H1 (cell line): ENCODE data around the gene CYP4V2. TPM values are rescaled to one million over a fixed set of nuclear protein-coding genes. Genes with fewer than 3 reads are reported as not detected.

Experiments
- CTCF ChIA-PET: fragments of 300-600 bp; sonication (Branson Sonifier 250); formaldehyde crosslinking; loops from one replicate; lab custom pipeline; 2021; ENCODE audit not compliant: partially characterized antibody; lab: Charles Lee
- POLR2A ChIA-PET: fragments of 300-600 bp; sonication (Branson Sonifier 250); formaldehyde crosslinking; loops from one replicate; lab custom pipeline; 2021; ENCODE audit warnings: inconsistent platforms; ENCODE audit not compliant: partially characterized antibody; lab: Charles Lee
- DNase-seq, 2 experiments: peaks; one replicate each; pipeline versions ENCODE4 v3.0.0 to v3.0.0-alpha.2; 2010 to 2022; ENCODE audit warnings: low spot score in 2 of 2, low read depth in 1 of 2, mixed read lengths in 1 of 2
- FAIRE-seq: peaks from 2 replicates; lab custom pipeline; 2011; peaks lifted over from hg19 to GRCh38; lab: Jason Lieb, UNC
- H2AFZ ChIP-seq: 2 replicates; pipeline ENCODE4 v1.8.1; 2012; ENCODE audit warnings: low read length, inconsistent platforms
- H2AK5ac ChIP-seq: 2 replicates; pipeline ENCODE4 v1.6.1; 2013; ENCODE audit warnings: low read depth, low read length
- H2BK120ac ChIP-seq: replicated peaks from 2 replicates; pipeline ENCODE3; 2013; ENCODE audit warnings: low read depth, low read length, inconsistent platforms
- H2BK12ac ChIP-seq: 2 replicates; pipeline ENCODE4 v1.6.1; 2013; ENCODE audit warnings: low read depth, low read length
- H2BK15ac ChIP-seq: 2 replicates; pipeline ENCODE4 v1.6.1; 2013; ENCODE audit warnings: low read length
- H2BK20ac ChIP-seq: 2 replicates; pipeline ENCODE4 v1.6.1; 2013; ENCODE audit warnings: low read length
- H2BK5ac ChIP-seq: 2 replicates; pipeline ENCODE4 v1.6.1; 2013; ENCODE audit warnings: low read depth, low read length
- H3K14ac ChIP-seq: 2 replicates; pipeline ENCODE4 v1.6.1; 2013; ENCODE audit warnings: inconsistent platforms; ENCODE audit not compliant: insufficient read length
- H3K18ac ChIP-seq: 2 replicates; pipeline ENCODE4 v1.6.1; 2013; ENCODE audit warnings: low read length; ENCODE audit errors: extremely low read depth
- H3K23ac ChIP-seq: 2 replicates; pipeline ENCODE4 v1.6.1; 2013; ENCODE audit warnings: inconsistent platforms; ENCODE audit not compliant: insufficient read length
- H3K23me2 ChIP-seq: 2 replicates; pipeline ENCODE4 v1.6.1; 2013; ENCODE audit warnings: low read depth, low read length
- H3K27ac ChIP-seq: 2 replicates; pipeline ENCODE4 v1.6.1; 2011; ENCODE audit warnings: low read depth, low read length, inconsistent platforms
- H3K27me3 ChIP-seq, 4 experiments: replicated peaks in 1 of 4; 1 replicate in 1 of 4; 2 replicates in 3 of 4; pipeline versions ENCODE4 v1.6.1 to v1.8.1; 2011 to 2013; ENCODE audit warnings: low read length in 3 of 4, mild to moderate bottlenecking in 3 of 4, inconsistent platforms in 2 of 4, mixed read lengths in 2 of 4, moderate library complexity in 1 of 4; ENCODE audit not compliant: control insufficient read depth in 3 of 4, insufficient read depth in 3 of 4; ENCODE audit errors: extremely low read depth in 1 of 4
- H3K36me3 ChIP-seq, 4 experiments: 2 replicates each; pipeline versions ENCODE4 v1.6.1 to v1.8.1; 2011 to 2013; ENCODE audit warnings: mild to moderate bottlenecking in 4 of 4, low read length in 3 of 4, moderate library complexity in 2 of 4, control low read depth in 1 of 4, inconsistent platforms in 1 of 4; ENCODE audit not compliant: insufficient read depth in 4 of 4, control insufficient read depth in 2 of 4
- H3K4ac ChIP-seq: replicated peaks from 2 replicates; pipeline ENCODE3; 2013; ENCODE audit warnings: low read length, low read depth, mixed read lengths, inconsistent platforms; ENCODE audit not compliant: insufficient read length
- H3K4me1 ChIP-seq, 4 experiments: replicated peaks in 1 of 4; 1 replicate in 1 of 4; 2 replicates in 3 of 4; pipeline versions ENCODE4 v1.6.1 to v1.8.1; 2011 to 2013; ENCODE audit warnings: low read length in 3 of 4, inconsistent platforms in 2 of 4, mixed read lengths in 1 of 4; ENCODE audit not compliant: insufficient read depth in 4 of 4, control insufficient read depth in 3 of 4
- H3K4me2 ChIP-seq, 2 experiments: 2 replicates each; pipeline versions ENCODE4 v1.6.1 to v1.8.1; 2011 to 2013; ENCODE audit warnings: low read depth in 2 of 2, low read length in 2 of 2, control low read depth in 1 of 2, inconsistent platforms in 1 of 2, mild to moderate bottlenecking in 1 of 2; ENCODE audit not compliant: insufficient read depth in 1 of 2
- H3K4me3 ChIP-seq, 4 experiments: fragments of 200-600, 300-600 bp in 1 of 4; sonication (generic), shearing (Covaris generic), sonication (Bioruptor Twin) in 1 of 4; 2 replicates each; pipeline versions ENCODE4 v1.5.1 to v1.8.1; 2011 to 2016; ENCODE audit warnings: low read length in 4 of 4, low read depth in 3 of 4, control low read depth in 2 of 4, inconsistent platforms in 2 of 4, mild to moderate bottlenecking in 2 of 4, mixed read lengths in 1 of 4, moderate library complexity in 1 of 4; ENCODE audit not compliant: insufficient read depth in 2 of 4; ENCODE audit errors: extremely low read depth in 1 of 4
- H3K56ac ChIP-seq: replicated peaks from 2 replicates; pipeline ENCODE3; 2013; ENCODE audit warnings: low read depth, mild to moderate bottlenecking, mixed read lengths, low read length, inconsistent platforms; ENCODE audit not compliant: insufficient read length
- H3K79me1 ChIP-seq: 2 replicates; pipeline ENCODE4 v1.6.1; 2013; ENCODE audit warnings: low read depth, low read length, control low read depth
- H3K79me2 ChIP-seq, 2 experiments: 2 replicates each; pipeline versions ENCODE4 v1.6.1 to v1.8.1; 2012 to 2013; ENCODE audit warnings: low read length in 2 of 2, mild to moderate bottlenecking in 2 of 2, inconsistent platforms in 1 of 2; ENCODE audit not compliant: insufficient read depth in 2 of 2, control insufficient read depth in 1 of 2
- H3K9ac ChIP-seq, 4 experiments: replicated peaks in 1 of 4; 1 replicate in 1 of 4; 2 replicates in 3 of 4; pipeline versions ENCODE4 v1.6.1 to v1.8.1; 2011 to 2013; ENCODE audit warnings: low read depth in 3 of 4, low read length in 3 of 4, control low read depth in 2 of 4, mild to moderate bottlenecking in 2 of 4, moderate library complexity in 2 of 4, inconsistent platforms in 1 of 4; ENCODE audit errors: extremely low read depth in 1 of 4
- H3K9me3 ChIP-seq, 2 experiments: 2 replicates each; pipeline versions ENCODE4 v1.6.1 to v1.8.1; 2012 to 2013; ENCODE audit warnings: mild to moderate bottlenecking in 2 of 2, moderate library complexity in 2 of 2, control low read depth in 1 of 2, inconsistent platforms in 1 of 2, low read depth in 1 of 2, low read length in 1 of 2, mixed read lengths in 1 of 2; ENCODE audit not compliant: insufficient read depth in 2 of 2
- H4K20me1 ChIP-seq, 2 experiments: replicated peaks in 1 of 2; 2 replicates each; pipeline versions ENCODE3 to v1.8.1; 2011 to 2013; ENCODE audit warnings: inconsistent platforms in 2 of 2, low read length in 2 of 2, mild to moderate bottlenecking in 1 of 2; ENCODE audit not compliant: insufficient read depth in 2 of 2, control insufficient read depth in 1 of 2
- H4K5ac ChIP-seq: 2 replicates; pipeline ENCODE4 v1.6.1; 2013; ENCODE audit warnings: low read length, low read depth, mixed read lengths, inconsistent platforms; ENCODE audit not compliant: insufficient read length
- H4K8ac ChIP-seq: 2 replicates; pipeline ENCODE4 v1.8.0; 2013; ENCODE audit warnings: mild to moderate bottlenecking, moderate library complexity, low read length, inconsistent platforms; ENCODE audit not compliant: insufficient read depth; ENCODE audit errors: extremely low read depth
- H4K91ac ChIP-seq: replicated peaks from 2 replicates; pipeline ENCODE3; 2013; ENCODE audit warnings: low read length, mixed read lengths, inconsistent platforms; ENCODE audit not compliant: insufficient read length
- ATF3 ChIP-seq: IDR thresholded peaks from 2 replicates; pipeline ENCODE4 v1.6.1; 2011; ENCODE audit warnings: low read depth, mild to moderate bottlenecking, low read length; ENCODE audit not compliant: insufficient read depth
- BCL11A ChIP-seq, 2 experiments: IDR thresholded peaks; one replicate each; pipeline ENCODE4 v1.6.1; 2011; ENCODE audit warnings: low read depth in 2 of 2, low read length in 2 of 2, mild to moderate bottlenecking in 2 of 2
- NRF1 ChIP-seq: IDR thresholded peaks from 2 replicates; pipeline ENCODE4 v1.6.1; 2011; ENCODE audit warnings: mild to moderate bottlenecking, low read depth, low read length, improper control_type of control experiment
- WGBS, 2 experiments: shearing (Covaris generic) in 1 of 2; methylation state at CpG; one replicate each; pipeline versions ENCODE4 v1.1.6 to v1.1.7; 2013 to 2015; ENCODE audit warnings: low lambda C conversion rate in 2 of 2, mixed read lengths in 2 of 2, inconsistent platforms in 1 of 2, low coverage in 1 of 2, missing lambda C conversion rate in 1 of 2; ENCODE audit not compliant: insufficient replicate concordance in 2 of 2, insufficient coverage in 1 of 2, insufficient read length in 1 of 2; ENCODE audit errors: extremely low coverage in 1 of 2, missing lambda C conversion rate in 1 of 2; 5-methylcytosine and 5-hydroxymethylcytosine counted together
- polyA plus RNA-seq, 7 experiments: library from polyadenylated mRNA; depleted of rRNA in 3 of 7; stranded (reverse) in 5 of 7; unstranded in 2 of 7; fragments of >200 nt in 5 of 7; fragments of 200-250 nt in 2 of 7; gene quantifications; 1 replicate in 5 of 7; 2 replicates in 1 of 7; 4 replicates in 1 of 7; pipeline versions ENCODE4 v1.2.1 to v1.2.3, GENCODE V29; 2011 to 2013; ENCODE audit warnings: missing spikeins in 2 of 7, mixed read lengths in 2 of 7
- total RNA-seq: library from RNA; stranded (reverse); fragmentation: NEBNext Ultra II Directional; extraction: Animal tissue kit (Norgen Biotek cat#: 25700); gene quantifications from 2 replicates; pipeline ENCODE4 v1.2.1, GENCODE V29; 2021

Gene CYP4V2
- total and polyA plus RNA-seq, 2 of the 8 experiments (the other 6 are each of a cell fraction or from before 2014, with no cell fraction given), result 0.65 to 1.0 TPM

DNA sequence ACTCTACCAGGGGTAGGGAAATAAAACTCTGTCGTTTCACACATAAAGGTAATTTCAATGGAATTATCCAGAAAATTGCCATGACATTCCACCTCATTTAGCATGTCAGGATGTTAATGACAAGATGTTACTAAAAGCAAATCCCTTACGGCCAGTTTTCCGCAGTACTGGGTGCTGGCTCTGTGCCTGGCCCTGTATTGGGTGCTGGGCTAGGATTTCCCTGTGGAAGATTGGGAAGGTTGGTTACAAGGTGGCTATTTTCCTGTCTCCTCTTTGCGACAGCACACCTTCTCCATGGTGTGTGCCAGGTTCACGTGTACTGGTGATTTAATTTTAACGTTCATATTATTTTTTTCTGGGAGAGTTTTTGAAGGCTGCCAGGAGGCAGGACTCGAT, 49.1 kb downstream of the CYP4V2 start:
- peak overlapping the region; percentile 14 for H4K91ac ChIP-seq
- H2AFZ ChIP-seq, result no peak overlapping the region
- TF ChIP-seq NRF1 (peak; percentile 12; the same call in 1 of the 2 replicates), ATF3 (no peak), BCL11A (IDR thresholded peaks at IDR 0.05; ENCODE audit: low read depth in 2 of 2, low read length in 2 of 2) (peak in 1 of 2 experiments; percentile 2)
- H2BK15ac ChIP-seq, result 0 out of 2 replicates have a peak overlapping the region, but pooled peaks have one; percentile 65
- no peak overlapping the region for H3K14ac ChIP-seq
- peaks cover 4 to 23% of the 10 kb centered on the region in 2 experiments; a peak in 2 of 4 replicates for H3K79me2 ChIP-seq
- POLR2A ChIA-PET, result interaction anchor here (0.9 to 2.3 kb wide), 4 partner anchors 9 to 49 kb away, joined by 3 to 8 read pairs (median 7); partner anchors contain the start of gene CYP4V2
- H3K18ac ChIP-seq, result peak overlapping the region; percentile 89; the same call in 1 of the 2 replicates
- CTCF ChIA-PET, result interaction anchor here (0.9 kb wide), 1 partner anchor 14 kb away, joined by 3 read pairs; no protein-coding TSS in a partner anchor
- H3K56ac ChIP-seq, result no peak overlapping the region
- H3K27ac ChIP-seq, result no peak overlapping the region
- no peaks in the 10 kb centered on the region for H3K79me1 ChIP-seq
- no peak overlapping the region for H4K8ac ChIP-seq
- H2BK20ac ChIP-seq, result no peak overlapping the region
- H4K20me1 ChIP-seq, result peaks cover 0 to 3% of the 10 kb centered on the region in 2 experiments
- H2BK120ac ChIP-seq, result peak overlapping the region; percentile 8
- H2BK5ac ChIP-seq, result peak overlapping the region; percentile 96
- FAIRE-seq (no peak), DNase-seq (no peak)
- H3K4ac ChIP-seq, result peak overlapping the region; percentile 10
- 0 out of 7 replicates have a peak overlapping the region, but pooled peaks of 1 of the 4 experiments have one; percentile 13 for H3K9ac ChIP-seq
- peaks cover 2 to 31% (median 16%) of the 10 kb centered on the region in 4 experiments; a peak in 5 of 8 replicates for H3K36me3 ChIP-seq
- H2BK12ac ChIP-seq, result peak overlapping the region; percentile 96
- H3K9me3 ChIP-seq, result no peaks in the 10 kb centered on the region; a peak in 2 of 4 replicates
- H3K4me1 ChIP-seq, result peaks cover 0 to 6% (median 4%) of the 10 kb centered on the region in 4 experiments; a peak in 5 of 7 replicates
- peak overlapping the region; percentile 61; the same call in 1 of the 2 replicates for H2AK5ac ChIP-seq
- WGBS, 2 experiments, result 80% methylated on average over 7 of the region's 7 CpGs; no CpG with 5 or more reads in 1 of the 2 experiments
- peak overlapping the region; percentile 37 to 95; a peak in 2 of 4 replicates for H3K4me2 ChIP-seq
- peak overlapping the region; percentile 6 for H4K5ac ChIP-seq
- no peak overlapping the region for H3K23ac ChIP-seq
- peaks cover 3% of the 10 kb centered on the region; the same call in 1 of the 2 replicates for H3K23me2 ChIP-seq
- H3K27me3 ChIP-seq, result no peaks in the 10 kb centered on the region
- no peak overlapping the region for H3K4me3 ChIP-seq
